Measurements from ENCODE around the gene GRK7. TPM values are rescaled to one million over a fixed set of nuclear protein-coding genes. Genes with fewer than 3 reads are reported as not detected.

GRK7 gene
- total and polyA plus RNA-seq, 2 of the 13 experiments (the other 11 are each of a cell fraction or from before 2014, with no cell fraction given), result not detected

DNA sequence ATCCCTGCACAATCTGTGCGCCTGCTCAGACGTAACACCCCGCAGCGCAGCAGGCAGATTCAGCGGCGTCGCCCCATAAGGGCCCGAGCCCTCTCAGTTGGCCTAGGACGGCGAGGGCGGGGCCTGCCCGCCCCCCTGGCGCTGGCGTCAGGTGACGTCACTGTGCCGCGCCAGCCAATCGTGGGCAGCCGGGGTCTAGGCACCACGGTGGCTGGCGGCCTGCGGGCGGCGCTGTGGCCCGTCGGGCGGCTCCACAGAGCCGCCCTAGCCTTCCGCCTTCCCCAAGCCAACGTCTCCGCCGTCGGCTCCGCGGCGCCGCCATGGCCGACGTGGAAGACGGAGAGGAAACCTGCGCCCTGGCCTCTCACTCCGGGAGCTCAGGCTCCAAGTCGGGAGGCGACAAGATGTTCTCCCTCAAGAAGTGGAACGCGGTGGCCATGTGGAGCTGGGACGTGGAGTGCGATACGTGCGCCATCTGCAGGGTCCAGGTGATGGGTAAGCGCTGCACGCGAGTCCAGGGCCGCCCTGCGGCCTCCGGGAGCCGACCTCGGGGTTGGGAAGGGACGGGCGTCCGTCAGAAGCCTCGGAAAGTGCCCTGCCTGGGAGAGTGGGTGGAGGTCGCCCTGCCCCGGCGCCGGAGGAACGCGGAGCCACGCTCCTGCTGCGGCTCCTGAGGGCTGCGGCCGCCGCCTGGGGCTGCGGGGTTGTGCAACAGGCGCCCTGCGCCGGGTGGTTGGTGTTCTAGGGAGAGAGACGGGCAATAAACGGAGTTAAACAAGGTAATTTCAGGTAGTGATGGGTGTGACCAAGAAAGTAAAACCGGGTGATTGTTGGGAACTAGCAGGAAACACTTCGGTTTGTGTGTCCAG, 25.0 kb upstream of the GRK7 start, which contains the start of gene RNF7 (continued):
- peak; percentile 40; the same call in 1 of the 2 replicates for TF ChIP-seq ZNF773 (CRISPR knock-in tag; IDR thresholded peaks at IDR 0.05; ENCODE audit: borderline replicate concordance)
- no peak for TF ChIP-seq ZBTB1 (CRISPR knock-in tag; IDR thresholded peaks at IDR 0.05; ENCODE audit: borderline replicate concordance)
- no peak for TF ChIP-seq FOSL1 (CRISPR knock-in tag; IDR thresholded peaks at IDR 0.05; ENCODE audit: borderline replicate concordance)
- TF ChIP-seq, protein P1, sequence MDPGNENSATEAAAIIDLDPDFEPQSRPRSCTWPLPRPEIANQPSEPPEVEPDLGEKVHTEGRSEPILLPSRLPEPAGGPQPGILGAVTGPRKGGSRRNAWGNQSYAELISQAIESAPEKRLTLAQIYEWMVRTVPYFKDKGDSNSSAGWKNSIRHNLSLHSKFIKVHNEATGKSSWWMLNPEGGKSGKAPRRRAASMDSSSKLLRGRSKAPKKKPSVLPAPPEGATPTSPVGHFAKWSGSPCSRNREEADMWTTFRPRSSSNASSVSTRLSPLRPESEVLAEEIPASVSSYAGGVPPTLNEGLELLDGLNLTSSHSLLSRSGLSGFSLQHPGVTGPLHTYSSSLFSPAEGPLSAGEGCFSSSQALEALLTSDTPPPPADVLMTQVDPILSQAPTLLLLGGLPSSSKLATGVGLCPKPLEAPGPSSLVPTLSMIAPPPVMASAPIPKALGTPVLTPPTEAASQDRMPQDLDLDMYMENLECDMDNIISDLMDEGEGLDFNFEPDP (CRISPR knock-in tag; conservative IDR thresholded peaks at IDR 0.05), result no peak
- TF ChIP-seq SMARCC2 (IDR thresholded peaks at IDR 0.05), result no peak
- TF ChIP-seq, protein P2, sequence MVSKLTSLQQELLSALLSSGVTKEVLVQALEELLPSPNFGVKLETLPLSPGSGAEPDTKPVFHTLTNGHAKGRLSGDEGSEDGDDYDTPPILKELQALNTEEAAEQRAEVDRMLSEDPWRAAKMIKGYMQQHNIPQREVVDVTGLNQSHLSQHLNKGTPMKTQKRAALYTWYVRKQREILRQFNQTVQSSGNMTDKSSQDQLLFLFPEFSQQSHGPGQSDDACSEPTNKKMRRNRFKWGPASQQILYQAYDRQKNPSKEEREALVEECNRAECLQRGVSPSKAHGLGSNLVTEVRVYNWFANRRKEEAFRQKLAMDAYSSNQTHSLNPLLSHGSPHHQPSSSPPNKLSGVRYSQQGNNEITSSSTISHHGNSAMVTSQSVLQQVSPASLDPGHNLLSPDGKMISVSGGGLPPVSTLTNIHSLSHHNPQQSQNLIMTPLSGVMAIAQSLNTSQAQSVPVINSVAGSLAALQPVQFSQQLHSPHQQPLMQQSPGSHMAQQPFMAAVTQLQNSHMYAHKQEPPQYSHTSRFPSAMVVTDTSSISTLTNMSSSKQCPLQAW (CRISPR knock-in tag; IDR thresholded peaks at IDR 0.05), result peak; percentile 18; the same call in 1 of the 2 replicates
- TF ChIP-seq ZNF468 (CRISPR knock-in tag; IDR thresholded peaks at IDR 0.05), result no peak
- 0 out of 2 replicates have a peak, but pooled peaks have one; percentile 40 for TF ChIP-seq MIER2 (CRISPR knock-in tag; IDR thresholded peaks at IDR 0.05)
- TF ChIP-seq ZNF670 (CRISPR knock-in tag; IDR thresholded peaks at IDR 0.05; ENCODE audit: borderline replicate concordance), result no peak
- TF ChIP-seq, protein P3, sequence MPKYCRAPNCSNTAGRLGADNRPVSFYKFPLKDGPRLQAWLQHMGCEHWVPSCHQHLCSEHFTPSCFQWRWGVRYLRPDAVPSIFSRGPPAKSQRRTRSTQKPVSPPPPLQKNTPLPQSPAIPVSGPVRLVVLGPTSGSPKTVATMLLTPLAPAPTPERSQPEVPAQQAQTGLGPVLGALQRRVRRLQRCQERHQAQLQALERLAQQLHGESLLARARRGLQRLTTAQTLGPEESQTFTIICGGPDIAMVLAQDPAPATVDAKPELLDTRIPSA (CRISPR knock-in tag; IDR thresholded peaks at IDR 0.05; ENCODE audit: borderline replicate concordance), result no peak
- no peak for TF ChIP-seq RFX3 (CRISPR knock-in tag; IDR thresholded peaks at IDR 0.05)
- TF ChIP-seq SRY (CRISPR knock-in tag; IDR thresholded peaks at IDR 0.05), result peak; percentile 89; the same call in 1 of the 2 replicates
- TF ChIP-seq SMAD3 (CRISPR knock-in tag; IDR thresholded peaks at IDR 0.05), result no peak
- TF ChIP-seq, protein P4, sequence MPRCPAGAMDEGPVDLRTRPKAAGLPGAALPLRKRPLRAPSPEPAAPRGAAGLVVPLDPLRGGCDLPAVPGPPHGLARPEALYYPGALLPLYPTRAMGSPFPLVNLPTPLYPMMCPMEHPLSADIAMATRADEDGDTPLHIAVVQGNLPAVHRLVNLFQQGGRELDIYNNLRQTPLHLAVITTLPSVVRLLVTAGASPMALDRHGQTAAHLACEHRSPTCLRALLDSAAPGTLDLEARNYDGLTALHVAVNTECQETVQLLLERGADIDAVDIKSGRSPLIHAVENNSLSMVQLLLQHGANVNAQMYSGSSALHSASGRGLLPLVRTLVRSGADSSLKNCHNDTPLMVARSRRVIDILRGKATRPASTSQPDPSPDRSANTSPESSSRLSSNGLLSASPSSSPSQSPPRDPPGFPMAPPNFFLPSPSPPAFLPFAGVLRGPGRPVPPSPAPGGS (CRISPR knock-in tag; IDR thresholded peaks at IDR 0.05), result peak; percentile 88
- peak; percentile 82 for TF ChIP-seq NKX3-1 (CRISPR knock-in tag; IDR thresholded peaks at IDR 0.05)
- TF ChIP-seq SUZ12 (IDR thresholded peaks at IDR 0.05; ENCODE audit: low read depth, low read length), result no peak
- TF ChIP-seq KMT2A (CRISPR knock-in tag; IDR thresholded peaks at IDR 0.05), result peak; percentile 93
- TF ChIP-seq XBP1 (CRISPR knock-in tag; IDR thresholded peaks at IDR 0.05), result no peak
- TF ChIP-seq, protein P5, sequence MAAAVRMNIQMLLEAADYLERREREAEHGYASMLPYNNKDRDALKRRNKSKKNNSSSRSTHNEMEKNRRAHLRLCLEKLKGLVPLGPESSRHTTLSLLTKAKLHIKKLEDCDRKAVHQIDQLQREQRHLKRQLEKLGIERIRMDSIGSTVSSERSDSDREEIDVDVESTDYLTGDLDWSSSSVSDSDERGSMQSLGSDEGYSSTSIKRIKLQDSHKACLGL (CRISPR knock-in tag; IDR thresholded peaks at IDR 0.05), result peak; percentile 88
- no peak for TF ChIP-seq HOXA9 (CRISPR knock-in tag; IDR thresholded peaks at IDR 0.05; ENCODE audit: borderline replicate concordance)
- TF ChIP-seq ATRX (CRISPR knock-in tag; IDR thresholded peaks at IDR 0.05; ENCODE audit: borderline replicate concordance), result no peak
- peak; percentile 64; the same call in 1 of the 2 replicates for TF ChIP-seq ZNF430 (CRISPR knock-in tag; IDR thresholded peaks at IDR 0.05)
- TF ChIP-seq PAWR (CRISPR knock-in tag; IDR thresholded peaks at IDR 0.05; ENCODE audit: borderline replicate concordance), result no peak
- peak; percentile 68 for TF ChIP-seq ZNF331 (CRISPR knock-in tag; IDR thresholded peaks at IDR 0.05)
